ENCODE data around the gene PVRIG.
"Not testable (repeated sequence)": the region's sequence is repeated elsewhere in the genome, so short reads cannot be mapped to it uniquely, and the experiment has no call there.

Gene PVRIG

GRCh38 chr7:100222445-100223132 is 2.8 kb downstream of the PVRIG start:
- intact Hi-C loops (cut with DNase I): no loop called here
- DNase-seq: peak in 1 of 10 donors; percentile 62

GRCh38 chr7:100223376-100223927 is 3.7 kb downstream of the PVRIG start:
- peak in 1 of 10 donors; percentile 63 for DNase-seq
- intact Hi-C loops (cut with DNase I): not testable (repeated sequence)

- DNase-seq; intact Hi-C loops (cut with DNase I): not testable (repeated sequence)
Measured at GRCh38 chr7:100224891-100225290, 5.1 kb downstream of the PVRIG start.

DNA sequence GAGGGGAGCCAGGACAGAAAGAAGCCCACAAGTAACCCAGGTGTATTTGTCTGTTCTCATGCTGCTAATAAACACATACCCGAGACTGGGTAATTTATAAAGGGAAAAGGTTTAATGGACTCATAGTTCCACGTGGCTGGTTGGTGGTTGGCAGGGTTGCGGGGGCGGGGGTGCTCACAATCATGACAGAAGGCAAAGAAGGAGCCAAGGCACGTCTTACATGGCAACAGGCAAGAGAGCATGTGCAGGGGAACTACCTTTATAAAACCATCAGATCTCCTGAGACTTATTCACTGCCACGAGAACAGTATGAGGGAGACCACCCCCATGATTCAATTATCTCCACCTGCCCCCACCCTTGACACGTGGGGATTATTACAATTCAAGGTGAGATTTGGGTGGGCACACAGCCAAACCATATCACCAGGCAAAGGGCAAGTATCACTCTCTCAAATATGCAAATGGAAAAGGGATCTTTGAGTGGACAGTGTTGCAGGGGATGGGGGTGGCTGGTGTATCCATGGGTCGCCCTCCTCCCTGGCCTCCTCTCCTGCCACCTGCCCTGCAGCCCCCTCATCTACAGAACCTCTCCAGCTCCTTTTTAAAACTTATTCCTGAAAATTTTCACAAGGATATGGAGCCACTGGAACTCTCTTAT is 15.0 kb downstream of the PVRIG start:
- intact Hi-C loops (cut with DNase I); DNase-seq: not testable (repeated sequence)

DNA sequence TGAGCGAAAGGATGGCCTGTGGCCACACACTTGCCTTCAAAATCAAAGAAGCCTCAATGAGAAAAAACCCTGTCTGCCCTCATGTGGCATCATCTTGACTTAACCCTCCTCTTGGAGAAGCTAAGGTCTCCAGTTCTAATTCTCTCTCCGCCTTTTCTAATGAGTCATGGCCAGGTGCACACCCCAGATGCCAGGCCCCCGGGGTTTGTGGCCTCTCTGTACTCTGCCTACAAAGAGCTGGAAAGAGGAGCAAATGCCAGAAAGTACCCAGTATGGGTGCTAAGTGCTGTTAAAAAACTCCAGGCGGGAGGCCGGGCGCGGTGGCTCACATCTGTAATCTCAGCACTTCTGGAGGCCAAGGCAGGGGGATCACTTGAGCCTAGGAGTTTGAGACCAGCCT is 20.2 kb downstream of the PVRIG start:
- DNase-seq; intact Hi-C loops (cut with DNase I): not testable (repeated sequence)

- intact Hi-C loops (cut with DNase I): not testable (repeated sequence)
- DNase-seq: peak in 2 of 10 donors; percentile 23 to 24
Measured at GRCh38 chr7:100243385-100243784, 23.6 kb downstream of the PVRIG start.

- intact Hi-C loops (cut with DNase I); DNase-seq: not testable (repeated sequence)
Measured at GRCh38 chr7:100244988-100245605, 25.3 kb downstream of the PVRIG start.

DNA sequence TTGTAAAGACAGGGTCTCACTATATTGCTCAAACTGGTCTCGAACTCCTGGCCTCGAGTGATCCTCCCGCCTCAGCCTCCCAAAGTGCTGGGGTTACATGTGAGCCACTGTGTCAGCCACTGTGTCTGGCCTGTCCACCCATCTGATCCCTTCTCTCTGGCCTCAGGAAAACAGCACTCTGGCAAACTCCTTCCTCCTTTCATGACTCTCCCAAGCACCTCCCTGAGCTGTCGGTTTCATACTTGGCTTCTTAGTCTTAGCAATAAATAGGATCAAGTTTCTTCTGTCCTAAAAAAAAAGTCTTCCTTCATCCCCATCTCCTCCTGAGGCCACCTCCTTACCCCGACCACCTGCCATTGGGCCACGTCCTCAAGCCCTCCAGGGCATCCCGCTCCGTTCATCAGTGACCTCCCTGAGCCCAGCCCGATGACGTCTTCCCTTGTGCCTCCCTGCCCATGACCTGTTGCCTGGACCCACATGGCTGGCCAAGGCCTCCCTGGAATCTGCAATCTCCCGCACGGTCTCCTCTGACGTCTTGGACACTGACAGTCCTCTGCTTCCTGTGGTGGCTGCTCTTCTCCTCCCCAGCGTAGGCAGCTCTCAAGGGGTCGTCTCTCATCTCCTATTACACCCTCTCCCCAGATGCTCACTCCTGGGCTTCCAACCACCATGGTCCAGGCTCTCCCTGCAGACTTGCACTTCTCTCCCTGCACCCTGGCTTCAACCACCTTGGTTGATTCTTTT is 26.5 kb downstream of the PVRIG start:
- DNase-seq; intact Hi-C loops (cut with DNase I): not testable (repeated sequence)

DNA sequence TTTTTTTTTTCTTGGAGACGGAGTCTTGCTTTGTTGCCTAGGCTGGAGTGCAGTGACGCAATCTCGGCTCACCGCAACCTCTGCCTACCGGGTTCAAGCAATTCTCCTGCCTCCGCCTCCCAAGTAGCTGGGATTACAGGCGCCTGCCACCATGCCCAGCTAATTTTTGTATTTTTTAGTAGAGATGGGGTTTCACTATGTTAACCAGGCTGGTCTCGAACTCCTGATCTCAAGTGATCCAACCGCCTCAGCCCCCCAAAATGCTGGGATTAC is 27.1 kb downstream of the PVRIG start:
- DNase-seq; intact Hi-C loops (cut with DNase I): not testable (repeated sequence)

DNA sequence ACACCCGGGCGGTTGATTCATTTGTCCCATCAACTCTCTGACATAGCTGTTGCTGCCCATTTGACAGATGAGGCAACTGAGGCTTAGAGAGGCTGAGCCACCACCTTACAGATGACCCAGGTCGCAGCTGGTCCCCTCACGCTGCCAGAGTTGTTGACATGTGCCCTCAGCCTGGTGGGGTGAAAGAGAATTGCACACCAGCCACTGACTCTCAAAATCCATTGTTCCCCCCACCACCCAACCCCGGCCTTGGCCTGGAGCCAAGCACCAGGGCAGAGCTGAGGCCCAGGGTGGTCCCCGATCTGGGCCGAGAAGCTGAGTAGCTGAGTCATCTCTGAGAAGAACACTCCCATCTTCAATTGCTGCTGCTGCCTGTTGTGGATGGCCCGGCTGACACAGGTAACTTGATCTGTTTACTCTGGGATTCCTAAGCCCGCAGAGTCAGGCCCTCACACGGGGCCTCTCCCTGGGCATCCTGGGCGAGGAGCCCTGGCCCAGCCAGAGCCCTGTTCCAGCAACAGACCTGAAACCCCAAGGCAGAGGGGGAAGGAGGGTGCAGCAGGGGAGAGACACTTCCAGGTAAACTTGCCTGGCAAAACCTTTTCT is 27.5 kb downstream of the PVRIG start:
- intact Hi-C loops (cut with DNase I): no loop called here
- no peak for DNase-seq

- intact Hi-C loops (cut with DNase I): no loop called here
- DNase-seq: no peak
Measured at GRCh38 chr7:100248483-100248882, 28.7 kb downstream of the PVRIG start.

- DNase-seq: no peak
- intact Hi-C loops (cut with DNase I): no loop called here
Measured at GRCh38 chr7:100257017-100257416, 37.3 kb downstream of the PVRIG start.

DNA sequence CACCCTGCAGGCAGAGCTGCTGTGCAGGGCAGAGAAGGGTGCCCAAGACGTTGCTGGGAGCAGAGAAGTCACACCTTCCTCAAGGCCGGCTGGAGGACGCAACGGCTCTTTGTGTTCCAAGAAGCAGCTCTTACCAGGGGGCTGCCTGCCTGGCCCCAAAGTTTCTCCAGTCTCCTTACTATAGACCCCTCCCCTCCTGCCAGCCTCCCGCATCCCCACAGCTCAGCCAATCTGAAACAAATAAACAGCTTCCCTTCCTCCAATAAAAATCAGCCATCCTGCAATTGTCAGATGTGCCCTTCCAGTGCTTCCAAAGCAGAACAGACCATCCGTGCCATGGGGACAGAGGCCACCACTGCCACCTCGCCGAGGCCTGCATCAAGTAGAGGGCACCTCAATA is 40.2 kb downstream of the PVRIG start:
- DNase-seq; intact Hi-C loops (cut with DNase I): not testable (repeated sequence)

DNA sequence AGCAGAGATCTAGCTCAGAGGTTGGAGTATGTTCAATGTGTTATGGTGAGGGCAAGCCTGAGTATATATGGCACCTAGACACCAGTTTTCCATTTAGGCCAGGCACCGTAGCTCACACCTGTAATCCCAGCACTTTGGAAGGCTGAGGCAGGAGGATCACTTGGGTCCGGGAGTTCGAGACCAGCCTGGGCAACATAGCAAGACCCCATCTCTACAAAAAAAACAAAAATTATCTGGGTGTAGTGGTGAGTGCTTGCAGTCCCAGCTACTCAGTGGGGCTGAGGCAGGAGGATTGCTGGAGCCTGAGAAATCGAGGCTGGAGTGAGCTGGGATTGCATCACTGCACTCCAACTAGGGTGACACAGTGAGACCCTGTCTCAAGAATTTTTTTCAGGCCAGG is 43.1 kb downstream of the PVRIG start:
- DNase-seq; intact Hi-C loops (cut with DNase I): not testable (repeated sequence)

GRCh38 chr7:100264223-100264622 is 44.5 kb downstream of the PVRIG start:
- DNase-seq; intact Hi-C loops (cut with DNase I): not testable (repeated sequence)

GRCh38 chr7:100264669-100265165 is 45.0 kb downstream of the PVRIG start:
- DNase-seq; intact Hi-C loops (cut with DNase I): not testable (repeated sequence)

- intact Hi-C loops (cut with DNase I); DNase-seq: not testable (repeated sequence)
Measured at GRCh38 chr7:100265851-100266250, 46.1 kb downstream of the PVRIG start.

DNA sequence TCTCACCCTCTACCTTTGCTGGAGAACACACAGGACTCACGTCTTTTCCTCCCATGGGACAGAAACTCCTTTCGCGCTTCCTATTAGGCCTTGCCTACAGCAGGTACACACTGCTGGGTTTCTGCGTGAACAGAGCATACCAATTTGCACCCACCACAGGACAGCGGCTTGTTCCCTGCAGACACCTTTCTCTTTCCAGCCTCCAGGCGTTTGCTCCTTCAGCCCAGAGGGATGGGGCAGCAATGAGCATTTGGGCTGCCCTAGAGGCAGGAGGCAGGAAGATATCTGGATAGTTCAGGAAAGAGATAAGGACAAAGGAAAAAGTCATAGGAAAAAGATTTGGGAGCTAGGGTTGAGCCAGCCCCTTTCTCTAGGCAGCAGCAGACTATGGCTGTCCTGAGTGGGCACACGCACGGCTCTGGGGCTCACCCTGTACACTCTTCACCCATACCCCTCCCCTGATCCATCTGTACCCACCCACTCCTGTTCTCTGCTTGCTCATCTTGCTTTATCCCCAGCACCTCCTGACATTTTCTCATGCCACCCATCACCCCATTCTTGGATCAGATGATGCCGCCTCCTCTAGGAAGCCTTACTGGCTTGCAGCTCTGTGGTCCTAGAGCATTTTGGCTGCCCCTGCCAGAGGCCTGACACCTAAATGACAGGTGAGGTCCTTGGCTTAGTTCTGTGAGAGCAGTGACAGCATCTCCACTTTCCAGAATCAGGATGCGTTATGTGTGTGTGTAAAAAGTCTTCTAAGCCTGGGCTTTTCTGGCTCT is 47.0 kb downstream of the PVRIG start:
- intact Hi-C loops (cut with DNase I): no loop called here
- DNase-seq: no peak

- no peak for DNase-seq
- intact Hi-C loops (cut with DNase I): no loop called here
Measured at GRCh38 chr7:100267648-100268047, 47.9 kb downstream of the PVRIG start.
